ENCODE data around the gene SCN10A.
A peak's percentile ranks its signal among the peaks of the same experiment; 100 is the strongest.

Gene SCN10A

GRCh38 chr3:38651153-38651789, 164.7 kb downstream of the SCN10A start:
- DNase-seq (ENCODE audit: low spot score) = peak; percentile 71

DNA sequence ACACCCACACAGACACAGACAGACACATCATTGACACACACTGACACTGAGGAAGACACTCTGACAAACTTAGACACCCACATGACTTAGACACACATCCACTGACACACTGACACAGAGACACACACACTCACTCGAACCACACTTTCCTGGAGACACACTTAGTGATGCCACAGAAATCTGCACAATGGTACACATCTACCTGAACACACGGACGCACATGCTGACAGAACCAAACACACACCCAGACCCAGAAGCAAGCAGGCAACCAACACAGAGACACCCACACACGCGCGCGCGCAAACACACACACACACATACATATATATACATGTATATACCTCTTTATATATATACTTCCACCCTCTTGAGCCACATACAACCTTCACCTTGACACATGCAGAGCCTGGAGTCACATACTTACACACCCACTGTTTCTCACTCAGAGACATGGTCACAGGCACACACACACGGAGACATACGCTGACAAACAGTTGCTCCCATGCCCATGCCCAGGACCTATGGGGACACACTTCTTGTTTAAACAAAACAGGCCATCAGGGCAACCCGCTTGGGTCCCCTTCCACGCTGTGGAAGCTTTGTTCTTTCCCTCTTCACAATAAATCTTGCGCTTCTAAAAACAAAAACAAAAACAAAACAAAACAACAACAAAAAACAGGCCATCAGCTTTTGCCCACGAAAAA, 165.6 kb downstream of the SCN10A start:
- no peak for DNase-seq (ENCODE audit: low spot score)

DNA sequence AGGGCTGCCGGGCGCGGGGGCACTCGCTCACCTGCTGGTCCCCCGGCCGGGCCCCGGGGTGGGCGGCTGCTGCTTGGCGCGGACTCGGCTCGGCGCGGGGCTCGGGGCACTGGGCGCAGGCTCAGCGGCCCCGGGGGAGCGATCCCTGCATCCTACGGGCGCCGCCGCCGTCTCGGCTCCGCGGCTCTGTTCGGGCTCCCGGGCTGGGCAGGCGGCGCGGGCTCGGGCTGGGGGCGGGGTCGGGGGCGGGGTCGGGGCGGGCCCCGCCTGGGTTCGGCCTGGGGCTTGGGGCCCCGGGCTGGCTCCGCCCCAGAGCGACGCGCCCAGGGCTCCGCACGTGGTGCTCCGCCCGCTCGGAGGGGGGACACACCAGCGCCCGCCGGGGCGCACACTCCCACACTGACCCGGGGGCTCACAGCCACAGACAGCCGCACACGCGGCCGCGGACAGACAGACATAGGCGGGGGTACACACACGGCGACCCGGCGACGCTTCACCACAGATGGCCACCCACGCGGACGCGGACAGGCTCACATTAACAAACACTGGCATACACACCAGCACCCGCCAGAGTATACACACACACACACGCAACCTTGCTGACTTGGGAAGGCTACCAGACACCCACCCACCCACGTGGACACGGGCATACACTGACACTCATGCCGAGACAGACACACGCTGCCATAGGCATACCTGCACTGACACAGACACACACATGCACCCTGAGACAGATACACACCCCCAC, 166.3 kb downstream of the SCN10A start, which contains the start of gene SCN5A:
Gene SCN5A, minus strand, starts transcription at position 188 of the 748 bp plus-strand sequence. CDS start 16,380 bp downstream, outside the sequence.
- DNase-seq (ENCODE audit: low spot score) = peak; percentile 81

DNA sequence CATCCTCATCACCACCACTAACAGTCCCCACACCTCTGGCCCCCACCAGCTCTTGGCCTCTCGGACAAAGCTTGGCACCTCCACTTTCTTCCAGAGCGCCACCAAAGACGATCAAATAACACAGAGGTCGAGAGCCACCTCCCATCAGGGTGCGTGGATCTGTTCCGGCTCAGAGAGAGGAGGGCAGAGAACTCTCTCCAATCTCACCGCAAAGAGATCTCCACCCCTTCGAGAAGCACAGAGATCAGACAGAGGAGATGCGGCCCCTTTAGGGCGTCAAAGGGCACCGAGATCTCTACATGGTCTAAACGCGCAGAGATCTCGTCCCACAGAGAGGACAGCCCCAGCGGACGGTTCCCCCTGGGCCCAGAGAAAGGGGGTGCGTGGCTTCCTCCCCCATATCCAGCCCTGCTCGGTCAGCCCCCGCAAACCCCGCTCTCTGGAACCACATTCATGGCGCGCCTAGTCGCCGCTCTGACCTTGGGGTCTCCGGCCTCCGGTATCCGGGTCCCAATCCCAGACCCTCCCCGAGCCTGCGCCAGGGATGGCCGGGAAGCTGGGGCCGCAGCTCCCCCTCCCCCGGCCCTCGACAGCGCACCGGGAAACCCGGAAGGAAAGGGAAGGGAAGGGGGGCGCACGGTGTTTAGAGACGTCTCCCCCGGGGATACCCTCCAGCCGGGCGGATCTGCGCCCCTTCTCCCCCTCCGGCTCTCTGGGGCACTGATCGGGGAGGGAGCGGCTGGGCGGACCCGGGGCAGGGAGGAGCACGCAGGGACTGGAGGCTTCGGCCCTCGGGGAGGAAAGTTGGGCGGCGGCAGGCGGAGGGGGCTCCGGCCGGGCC, 167.1 kb downstream of the SCN10A start:
- no peak for DNase-seq (ENCODE audit: low spot score)

DNA sequence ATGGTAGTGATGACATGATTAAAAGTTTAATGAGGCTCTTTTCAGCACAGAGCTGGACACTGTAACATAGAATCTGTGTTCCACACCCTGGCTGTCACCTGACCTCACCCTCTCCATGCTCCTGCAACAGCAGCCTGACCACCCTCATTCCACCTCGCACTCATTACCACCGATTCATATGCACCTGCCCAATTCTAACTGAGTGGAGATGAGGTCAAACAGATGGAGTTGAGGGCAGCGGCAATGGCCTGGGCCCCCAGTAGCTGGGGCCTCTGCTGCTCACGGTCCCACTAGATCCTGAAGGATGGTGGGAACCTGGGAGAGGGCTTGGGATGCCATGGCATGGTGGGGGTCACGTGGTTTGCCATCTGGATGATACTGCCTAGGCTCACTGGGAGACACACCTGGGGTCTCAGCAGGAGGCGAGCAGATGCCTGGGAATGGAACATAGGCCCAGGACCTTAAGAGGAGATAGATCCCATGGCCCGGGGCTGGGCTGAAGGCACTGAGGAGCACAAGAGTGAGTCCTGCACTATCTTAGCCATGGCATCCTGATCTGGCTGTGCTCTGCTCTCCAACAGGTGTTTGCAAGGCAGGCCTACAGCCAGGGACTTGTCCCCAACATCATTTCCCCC, 167.9 kb downstream of the SCN10A start:
- DNase-seq (ENCODE audit: low spot score) = no peak

GRCh38 chr3:38647217-38647970, 168.6 kb downstream of the SCN10A start:
- no peak for DNase-seq (ENCODE audit: low spot score)

Measured in germinal center (tissue), 1 donor.